ENCODE data around the gene PHF21A.

DNA sequence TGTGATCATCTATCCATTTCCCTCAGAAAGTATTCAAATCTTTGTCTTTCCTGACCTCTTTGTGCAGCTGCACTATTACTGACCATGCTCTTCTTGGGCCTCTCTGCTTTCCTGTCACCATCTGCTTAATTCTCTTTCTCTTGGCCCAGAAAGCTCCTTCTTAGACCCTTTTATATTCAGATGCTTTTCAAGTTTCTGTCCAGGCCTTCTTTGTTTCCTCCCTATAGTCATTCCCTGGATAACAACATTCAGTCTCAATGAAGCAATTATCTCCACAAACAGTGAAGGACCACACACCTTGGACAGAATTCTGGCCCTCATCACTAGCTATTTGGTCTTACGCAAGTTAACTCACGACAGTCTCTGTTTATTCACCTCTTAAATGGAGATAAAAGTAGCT, 109.1 kb downstream of the PHF21A start:
- TF ChIP-seq ZFP30 (CRISPR knock-in tag; IDR thresholded peaks at IDR 0.05) (no peak), CSDC2 (CRISPR knock-in tag; IDR thresholded peaks at IDR 0.05) (no peak), PPARA (CRISPR knock-in tag; IDR thresholded peaks at IDR 0.05; ENCODE audit: borderline replicate concordance) (no peak), ARNTL (CRISPR knock-in tag; IDR thresholded peaks at IDR 0.05; ENCODE audit: borderline replicate concordance, low read depth) (no peak), GLIS3 (CRISPR knock-in tag; IDR thresholded peaks at IDR 0.05) (no peak), RARB (CRISPR knock-in tag; IDR thresholded peaks at IDR 0.05) (no peak), ISL1 (CRISPR knock-in tag; IDR thresholded peaks at IDR 0.05) (no peak)
- TF ChIP-seq, protein P1, sequence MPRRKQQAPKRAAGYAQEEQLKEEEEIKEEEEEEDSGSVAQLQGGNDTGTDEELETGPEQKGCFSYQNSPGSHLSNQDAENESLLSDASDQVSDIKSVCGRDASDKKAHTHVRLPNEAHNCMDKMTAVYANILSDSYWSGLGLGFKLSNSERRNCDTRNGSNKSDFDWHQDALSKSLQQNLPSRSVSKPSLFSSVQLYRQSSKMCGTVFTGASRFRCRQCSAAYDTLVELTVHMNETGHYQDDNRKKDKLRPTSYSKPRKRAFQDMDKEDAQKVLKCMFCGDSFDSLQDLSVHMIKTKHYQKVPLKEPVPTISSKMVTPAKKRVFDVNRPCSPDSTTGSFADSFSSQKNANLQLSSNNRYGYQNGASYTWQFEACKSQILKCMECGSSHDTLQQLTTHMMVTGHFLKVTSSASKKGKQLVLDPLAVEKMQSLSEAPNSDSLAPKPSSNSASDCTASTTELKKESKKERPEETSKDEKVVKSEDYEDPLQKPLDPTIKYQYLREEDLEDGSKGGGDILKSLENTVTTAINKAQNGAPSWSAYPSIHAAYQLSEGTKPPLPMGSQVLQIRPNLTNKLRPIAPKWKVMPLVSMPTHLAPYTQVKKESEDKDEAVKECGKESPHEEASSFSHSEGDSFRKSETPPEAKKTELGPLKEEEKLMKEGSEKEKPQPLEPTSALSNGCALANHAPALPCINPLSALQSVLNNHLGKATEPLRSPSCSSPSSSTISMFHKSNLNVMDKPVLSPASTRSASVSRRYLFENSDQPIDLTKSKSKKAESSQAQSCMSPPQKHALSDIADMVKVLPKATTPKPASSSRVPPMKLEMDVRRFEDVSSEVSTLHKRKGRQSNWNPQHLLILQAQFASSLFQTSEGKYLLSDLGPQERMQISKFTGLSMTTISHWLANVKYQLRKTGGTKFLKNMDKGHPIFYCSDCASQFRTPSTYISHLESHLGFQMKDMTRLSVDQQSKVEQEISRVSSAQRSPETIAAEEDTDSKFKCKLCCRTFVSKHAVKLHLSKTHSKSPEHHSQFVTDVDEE (CRISPR knock-in tag; IDR thresholded peaks at IDR 0.05), result no peak
- TF ChIP-seq, protein P2, sequence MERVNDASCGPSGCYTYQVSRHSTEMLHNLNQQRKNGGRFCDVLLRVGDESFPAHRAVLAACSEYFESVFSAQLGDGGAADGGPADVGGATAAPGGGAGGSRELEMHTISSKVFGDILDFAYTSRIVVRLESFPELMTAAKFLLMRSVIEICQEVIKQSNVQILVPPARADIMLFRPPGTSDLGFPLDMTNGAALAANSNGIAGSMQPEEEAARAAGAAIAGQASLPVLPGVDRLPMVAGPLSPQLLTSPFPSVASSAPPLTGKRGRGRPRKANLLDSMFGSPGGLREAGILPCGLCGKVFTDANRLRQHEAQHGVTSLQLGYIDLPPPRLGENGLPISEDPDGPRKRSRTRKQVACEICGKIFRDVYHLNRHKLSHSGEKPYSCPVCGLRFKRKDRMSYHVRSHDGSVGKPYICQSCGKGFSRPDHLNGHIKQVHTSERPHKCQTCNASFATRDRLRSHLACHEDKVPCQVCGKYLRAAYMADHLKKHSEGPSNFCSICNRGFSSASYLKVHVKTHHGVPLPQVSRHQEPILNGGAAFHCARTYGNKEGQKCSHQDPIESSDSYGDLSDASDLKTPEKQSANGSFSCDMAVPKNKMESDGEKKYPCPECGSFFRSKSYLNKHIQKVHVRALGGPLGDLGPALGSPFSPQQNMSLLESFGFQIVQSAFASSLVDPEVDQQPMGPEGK (CRISPR knock-in tag; IDR thresholded peaks at IDR 0.05; ENCODE audit: borderline replicate concordance), result no peak

Measured in SK-N-SH treated with all-trans-retinoic acid at 6 μM for 48 hours (cell line).